HG02623 (cell line): ENCODE results near the gene FGR.
A peak's percentile ranks its signal among the peaks of the same experiment; 100 is the strongest.

ENCODE experiments used
- ATAC-seq: cut with Tn5 transposase; IDR thresholded peaks from one replicate; pipeline ENCODE4 v1.9.1; 2021; ENCODE audit warnings: moderate library complexity; ENCODE audit not compliant: unreplicated experiment

Gene FGR

GRCh38 chr1:27569506-27570291 lies 65.3 kb downstream of the FGR start:
- ATAC-seq, result no peak

DNA sequence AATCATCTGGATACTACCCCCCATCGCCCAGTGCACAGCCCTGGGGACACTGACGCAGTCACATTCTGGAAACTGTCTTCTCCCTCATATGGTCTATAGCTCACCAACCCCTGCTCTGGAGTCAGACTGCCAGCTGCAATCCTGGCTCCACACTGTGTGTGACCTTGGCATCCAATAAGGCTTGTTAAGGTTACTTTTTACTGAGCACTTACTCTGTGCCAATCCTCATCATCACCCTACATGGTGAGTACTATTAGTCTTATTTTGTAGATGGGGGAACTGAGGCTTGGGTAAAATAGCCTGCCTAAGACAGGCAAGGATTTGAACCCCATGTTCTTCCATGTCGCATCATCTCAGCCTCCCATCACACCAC lies 65.9 kb downstream of the FGR start:
- no peak for ATAC-seq

GRCh38 chr1:27568300-27569087 lies 66.5 kb downstream of the FGR start:
- ATAC-seq, result peak; percentile 81

GRCh38 chr1:27567971-27568299 lies 67.0 kb downstream of the FGR start:
- no peak for ATAC-seq

DNA sequence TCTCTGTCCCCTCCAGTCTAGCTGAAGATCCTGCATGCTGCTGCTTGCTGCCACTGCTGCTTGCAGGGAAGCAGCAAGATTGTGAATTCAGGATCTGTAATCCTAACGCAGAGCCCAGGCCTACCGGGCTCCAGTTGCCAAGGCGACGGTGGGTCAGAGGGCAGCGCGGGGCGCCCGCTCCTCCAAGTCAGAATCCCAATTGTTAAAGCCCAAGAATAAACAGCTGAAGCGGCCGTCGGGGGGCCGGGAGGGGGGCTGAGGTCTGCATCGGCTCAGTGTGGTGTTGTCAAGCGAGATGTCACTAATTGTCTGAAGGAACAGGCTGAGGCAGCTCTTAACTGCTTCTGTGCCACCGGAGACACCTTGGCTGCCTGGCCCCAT lies 67.8 kb downstream of the FGR start:
- no peak for ATAC-seq

DNA sequence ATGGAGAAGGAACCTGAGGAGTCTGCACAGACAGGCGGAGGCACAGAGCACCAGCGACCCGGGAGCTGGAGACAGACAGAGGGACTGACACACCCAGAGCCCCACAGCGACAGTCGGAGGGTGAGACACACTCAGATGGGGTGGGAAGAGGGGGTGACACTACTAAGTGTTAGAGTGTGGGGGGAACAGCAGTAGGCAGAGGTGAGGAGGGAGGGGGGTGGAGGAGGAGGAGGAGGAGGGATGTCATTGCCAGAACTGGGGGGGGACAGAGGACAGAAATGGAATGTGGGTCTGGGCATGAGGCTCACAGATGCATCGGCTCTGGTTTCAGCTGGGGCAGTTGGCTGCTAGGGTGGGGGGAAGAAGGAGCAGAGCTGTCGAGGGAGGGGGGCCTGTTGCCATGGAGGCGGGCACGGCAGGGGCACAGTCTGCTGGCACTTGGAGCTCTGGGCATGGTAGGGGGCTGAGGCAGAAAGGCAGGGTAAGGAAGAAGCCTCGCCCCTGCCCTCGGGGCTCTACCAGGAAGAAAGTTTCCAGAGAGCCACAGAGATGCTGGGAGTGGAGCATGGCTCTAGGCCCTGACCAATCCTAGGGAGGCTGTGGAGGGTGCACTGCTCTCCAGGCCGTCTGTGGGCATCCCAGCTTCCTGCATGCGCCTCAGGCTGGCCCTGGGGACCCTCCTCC lies 68.4 kb downstream of the FGR start:
- ATAC-seq, result no peak

- no peak for ATAC-seq
Observed at GRCh38 chr1:27564710-27565649, 70.0 kb downstream of the FGR start.

DNA sequence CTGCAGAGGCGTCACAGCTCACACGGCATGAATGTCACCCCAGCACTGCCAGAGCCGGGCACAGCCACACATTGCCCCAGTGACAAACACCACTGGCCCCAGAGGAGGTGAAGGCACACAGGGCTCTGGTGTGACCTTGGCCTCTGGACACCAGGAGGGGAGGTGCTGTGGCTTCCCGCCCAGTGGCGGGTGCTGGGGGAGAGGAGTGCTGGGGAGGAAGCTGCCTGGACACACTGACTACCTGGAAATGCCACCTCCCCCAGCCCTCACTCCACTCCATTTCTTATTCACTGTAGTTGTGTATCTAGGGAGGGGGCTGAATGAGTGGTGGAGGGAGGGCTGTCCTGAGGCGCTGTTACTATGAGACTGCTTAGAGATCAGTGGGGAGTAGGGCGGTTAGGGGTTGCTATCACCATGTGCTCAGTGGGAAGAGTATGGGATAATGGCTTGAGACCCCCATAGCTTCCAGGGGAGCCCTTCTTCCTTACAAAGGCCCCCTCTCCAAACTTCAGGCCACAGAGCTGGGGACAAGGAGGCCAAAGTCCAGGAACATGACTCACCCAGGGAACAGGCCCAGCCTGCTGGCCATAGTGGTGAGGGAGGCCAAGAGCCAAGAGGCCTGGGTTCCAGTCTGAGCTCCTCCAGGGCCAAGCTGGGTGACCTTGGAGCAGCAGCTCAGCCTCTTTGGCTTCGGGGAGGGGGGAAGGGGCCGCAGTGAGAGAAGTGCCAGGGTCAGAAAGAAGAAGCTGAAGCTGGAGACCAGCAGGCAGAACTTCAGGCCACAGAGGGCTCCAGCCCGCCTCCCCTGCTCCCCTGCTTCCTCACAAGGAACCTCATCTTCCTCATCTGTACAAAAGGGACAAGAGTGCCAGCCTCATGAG lies 71.2 kb downstream of the FGR start:
- ATAC-seq, result no peak

GRCh38 chr1:27563341-27563590 lies 71.7 kb downstream of the FGR start:
- ATAC-seq, result no peak

GRCh38 chr1:27562534-27563340 lies 72.2 kb downstream of the FGR start:
- no peak for ATAC-seq
